ENCODE data around the gene RELL2.

Gene RELL2

DNA sequence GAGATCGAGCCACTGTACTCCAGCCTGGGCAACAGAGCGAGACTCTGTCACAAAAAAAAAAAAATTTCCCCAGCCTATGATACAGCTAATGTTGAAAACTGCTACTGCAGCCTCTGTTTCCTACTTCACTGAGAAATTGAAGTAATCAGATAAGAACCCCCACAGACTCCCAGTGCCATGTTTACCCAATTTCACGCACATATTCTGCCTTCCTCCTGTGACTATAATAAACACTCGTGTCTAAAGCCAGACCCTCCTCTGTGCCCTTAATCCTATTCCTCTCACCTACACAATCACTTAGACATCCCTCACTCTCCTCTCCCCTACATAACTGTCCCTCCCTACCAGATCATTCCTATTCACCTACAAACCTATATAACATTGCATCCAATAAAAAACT is 38.9 kb downstream of the RELL2 start:
- DNase-seq (ENCODE audit: low read depth in 4 of 4, low spot score in 1 of 4): no peak

DNA sequence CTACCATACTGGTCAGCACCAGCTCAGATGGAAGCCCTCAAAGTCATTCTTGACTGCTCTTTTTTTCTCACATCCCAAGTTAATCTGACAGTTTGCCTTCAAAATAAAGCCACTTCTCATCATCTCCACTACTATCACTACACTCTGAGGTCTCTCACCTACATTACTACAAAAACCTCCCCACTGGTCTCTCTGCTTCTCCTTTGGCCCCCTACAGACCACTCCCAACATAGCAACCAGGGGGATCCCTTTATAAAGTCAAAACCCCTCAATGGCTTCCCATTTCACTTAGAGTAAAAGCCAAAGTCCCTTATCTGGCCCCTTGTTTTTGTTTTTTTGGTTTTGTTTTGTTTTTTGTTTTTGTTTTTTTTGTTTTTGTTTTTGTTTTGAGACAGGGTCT is 40.6 kb downstream of the RELL2 start:
- no peak for DNase-seq (ENCODE audit: low read depth in 4 of 4, low spot score in 1 of 4)

DNA sequence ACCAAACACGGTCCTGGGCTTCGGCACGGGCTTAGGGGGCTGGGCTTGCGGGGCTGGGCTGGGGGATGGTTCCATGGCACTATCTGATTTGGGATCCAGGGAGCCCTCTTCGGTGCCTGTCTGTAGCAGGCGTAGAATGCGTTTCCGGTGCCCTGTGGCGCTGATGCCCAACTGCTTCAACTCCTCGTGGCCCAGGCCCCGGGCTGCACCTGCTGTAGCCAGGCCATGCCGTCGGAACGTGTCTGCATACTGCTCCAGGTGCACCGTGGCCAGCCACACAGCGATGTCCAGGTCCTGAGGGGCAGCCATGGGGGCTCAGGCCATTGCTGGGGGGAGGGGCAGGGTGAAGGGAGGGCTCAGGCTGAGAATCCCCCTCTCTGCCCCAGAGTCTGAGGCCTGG is 43.4 kb downstream of the RELL2 start:
- no peak for DNase-seq (ENCODE audit: low read depth in 4 of 4, low spot score in 1 of 4)

DNA sequence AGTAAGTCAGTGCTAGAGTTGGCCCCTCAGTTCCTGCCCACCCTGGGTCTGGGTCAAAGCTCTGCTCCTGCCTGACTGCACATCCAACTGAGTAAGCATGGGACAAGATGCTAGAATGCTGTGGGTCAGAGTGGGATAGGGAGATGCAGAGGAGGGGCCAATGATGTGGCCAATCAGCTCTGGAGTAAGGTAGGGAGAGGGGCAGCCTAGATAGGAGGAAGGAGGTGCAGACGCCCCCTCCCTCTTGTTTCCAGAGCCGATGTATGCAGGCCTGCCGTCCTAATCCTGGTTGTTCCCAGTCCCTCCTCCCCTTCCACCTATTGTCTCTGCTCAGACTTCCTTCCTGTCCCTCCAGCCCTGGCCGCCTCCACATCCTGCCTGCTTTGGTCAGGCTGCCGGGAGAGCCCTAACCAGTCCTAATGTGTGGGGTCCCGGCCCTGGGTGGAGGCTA is 44.0 kb downstream of the RELL2 start:
- no peak for DNase-seq (ENCODE audit: low read depth in 4 of 4, low spot score in 1 of 4)

DNA sequence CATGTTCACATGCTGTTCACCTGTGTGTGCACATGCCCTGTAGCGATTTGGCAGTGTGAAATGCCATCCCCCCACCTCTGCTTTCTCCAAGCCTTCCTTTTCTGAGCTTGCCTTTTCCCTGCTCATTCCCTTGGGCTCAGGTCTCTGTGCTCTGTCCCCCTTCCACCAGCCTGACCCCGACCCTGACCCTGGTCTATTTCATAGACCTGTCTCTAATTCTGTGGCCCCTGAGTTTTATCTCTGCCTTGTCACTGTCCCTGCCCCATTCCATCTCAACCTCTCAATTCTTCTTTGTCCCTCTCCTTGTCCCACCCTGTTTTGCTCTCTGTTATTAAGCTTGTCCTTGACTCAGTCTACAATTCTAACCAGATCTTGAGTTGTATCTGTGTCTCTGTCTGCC is 44.5 kb downstream of the RELL2 start:
- DNase-seq (ENCODE audit: low read depth in 4 of 4, low spot score in 1 of 4): no peak

DNA sequence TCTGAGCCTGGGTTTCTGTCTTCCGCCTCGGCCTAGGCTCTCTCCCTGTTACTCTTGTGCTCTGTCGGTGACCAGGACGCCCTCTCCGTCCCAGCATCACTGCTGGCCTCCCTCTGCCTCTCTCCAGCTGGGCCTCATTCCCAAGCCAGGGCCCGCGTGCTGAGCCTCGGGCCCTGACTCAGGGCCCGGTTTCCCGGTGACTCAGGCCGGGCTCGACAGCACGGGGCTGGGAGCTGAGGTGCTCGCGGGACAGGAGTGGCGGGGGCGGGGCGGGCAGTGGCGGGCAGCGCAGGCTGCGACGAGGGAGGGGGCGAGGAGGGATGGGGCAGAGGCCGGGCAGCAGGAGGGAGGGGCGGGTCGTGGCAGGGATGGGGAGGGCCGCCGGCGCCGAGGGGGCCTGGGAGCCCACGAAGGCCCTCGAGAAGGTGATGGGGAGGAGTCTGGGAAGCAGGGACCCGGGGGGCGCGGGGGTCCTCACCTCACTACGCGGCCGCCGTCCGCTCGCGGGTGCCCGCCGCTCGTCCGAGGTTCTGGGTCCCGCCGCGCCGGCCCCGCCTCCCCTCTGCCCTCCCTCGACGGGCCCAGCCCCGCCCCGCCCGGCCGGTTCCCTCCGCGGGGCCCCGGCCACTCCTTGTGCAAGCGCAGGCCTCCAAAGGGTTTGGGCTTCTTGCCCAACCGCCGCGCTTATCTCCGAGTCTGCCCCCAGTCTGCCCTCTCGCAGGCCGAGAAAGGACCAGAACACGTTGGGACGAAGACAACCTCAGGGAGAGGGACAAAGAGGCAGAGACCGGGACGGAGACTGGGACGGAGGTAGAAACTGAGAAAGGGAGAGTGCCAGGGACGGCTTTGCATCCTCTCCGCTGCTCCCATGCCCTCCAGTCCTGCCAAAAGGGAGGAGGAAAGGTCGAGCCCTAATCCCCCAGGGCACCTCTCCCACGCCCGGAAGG is 45.2 kb downstream of the RELL2 start, which contains the start of gene ARAP3:
Gene ARAP3, minus strand, starts transcription at position 536 of the 947 bp plus-strand sequence. CDS start 1,744 bp downstream, outside the sequence.
- DNase-seq (ENCODE audit: low read depth in 4 of 4, low spot score in 1 of 4): no peak

DNA sequence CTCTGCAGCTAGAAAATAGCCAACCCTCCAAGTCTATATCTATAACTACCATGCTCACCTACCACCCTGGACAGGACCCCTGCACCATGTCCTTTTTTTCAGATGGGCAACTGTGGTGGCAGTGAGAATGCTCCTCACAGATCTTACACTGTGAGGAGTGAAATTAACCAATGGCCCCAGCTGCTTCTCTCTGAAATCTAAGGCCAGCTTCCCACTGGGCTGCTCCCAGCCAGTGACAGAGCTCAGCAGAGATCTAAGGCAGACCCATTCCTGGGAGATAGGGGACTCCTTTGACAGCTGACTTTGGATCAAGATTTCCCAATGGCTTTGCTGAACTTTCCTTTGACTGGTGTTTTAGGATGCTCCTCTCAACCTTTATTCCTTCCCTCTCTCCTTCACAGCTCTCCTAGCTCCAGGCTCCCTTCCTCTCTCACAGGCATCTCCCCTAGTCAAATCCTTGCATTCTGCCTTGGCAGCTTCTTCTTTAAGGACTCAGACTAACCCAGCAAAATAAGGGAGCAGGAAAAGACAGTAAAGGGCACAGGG is 46.9 kb downstream of the RELL2 start:
- DNase-seq (ENCODE audit: low read depth in 4 of 4, low spot score in 1 of 4): no peak

DNA sequence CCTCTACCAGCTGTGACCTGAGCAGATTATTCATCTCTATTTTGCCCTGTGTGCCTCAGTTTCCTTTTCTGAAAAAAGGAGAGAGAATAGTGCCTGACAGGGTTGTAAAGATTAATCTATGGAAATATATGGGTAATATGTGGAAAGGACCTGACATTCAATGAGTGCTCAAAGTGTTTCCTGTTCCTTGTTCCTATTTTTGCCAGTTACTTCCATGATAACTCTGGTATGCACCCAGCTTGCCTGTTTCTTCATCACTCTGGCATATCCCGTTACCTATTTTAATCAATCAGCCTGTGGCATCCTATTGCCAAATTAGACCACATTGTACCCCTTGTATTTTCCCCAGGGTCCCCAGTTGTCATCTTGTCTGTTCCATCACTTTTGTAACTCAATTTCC is 48.8 kb downstream of the RELL2 start:
- no peak for DNase-seq (ENCODE audit: low read depth in 4 of 4, low spot score in 1 of 4)

DNA sequence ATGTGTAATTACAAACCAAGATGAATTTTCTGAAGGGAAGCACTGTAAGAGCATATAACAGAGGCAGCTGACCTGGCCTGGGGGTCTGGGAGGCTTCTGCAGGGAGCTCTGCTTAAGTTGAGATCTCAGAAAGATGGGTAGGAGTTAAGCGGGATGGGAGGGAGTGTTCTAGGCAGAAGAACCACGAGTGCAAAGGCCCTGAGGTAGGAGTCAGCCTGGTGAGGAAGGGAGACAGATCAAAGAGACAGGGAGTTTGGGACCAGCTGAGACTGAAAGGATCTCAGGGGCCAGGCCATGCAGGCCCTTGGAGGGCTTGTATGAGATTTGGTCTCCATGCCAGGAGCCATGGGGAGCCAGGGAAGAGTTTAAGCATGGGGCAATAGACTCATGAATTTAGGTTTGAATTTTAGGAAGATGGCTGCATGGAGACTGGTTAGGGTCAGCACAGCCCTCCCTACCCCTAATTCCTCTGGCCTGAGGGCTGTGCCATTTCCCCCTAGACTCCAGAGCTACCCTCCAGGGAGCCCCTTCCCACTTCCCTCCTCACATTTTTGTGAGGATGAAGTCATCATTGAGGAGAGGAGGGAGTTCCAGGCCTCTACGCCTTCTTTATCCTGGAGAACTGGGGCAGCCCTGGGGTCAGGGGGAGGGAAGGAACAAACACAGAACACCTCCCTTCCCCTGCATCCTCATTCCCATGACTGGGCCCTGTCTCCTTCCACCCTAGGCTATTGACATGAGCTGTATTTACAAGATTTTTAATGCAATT is 50.0 kb downstream of the RELL2 start:
- no peak for DNase-seq (ENCODE audit: low read depth in 4 of 4, low spot score in 1 of 4)

Measured in stimulated activated CD4-positive, alpha-beta T cell treated with anti-CD3 and anti-CD28 coated beads, Interleukin-1b, Interleukin-23, amount 100 ng/mL, for 24 hours (primary cell).